ENCODE measurements around the gene PEF1. TPM values are rescaled to one million over a fixed set of nuclear protein-coding genes. Genes with fewer than 3 reads are reported as not detected.

The PEF1 gene
- total RNA-seq, 4 donors from 2014 or later: 180 to 355 (median 312) TPM

DNA sequence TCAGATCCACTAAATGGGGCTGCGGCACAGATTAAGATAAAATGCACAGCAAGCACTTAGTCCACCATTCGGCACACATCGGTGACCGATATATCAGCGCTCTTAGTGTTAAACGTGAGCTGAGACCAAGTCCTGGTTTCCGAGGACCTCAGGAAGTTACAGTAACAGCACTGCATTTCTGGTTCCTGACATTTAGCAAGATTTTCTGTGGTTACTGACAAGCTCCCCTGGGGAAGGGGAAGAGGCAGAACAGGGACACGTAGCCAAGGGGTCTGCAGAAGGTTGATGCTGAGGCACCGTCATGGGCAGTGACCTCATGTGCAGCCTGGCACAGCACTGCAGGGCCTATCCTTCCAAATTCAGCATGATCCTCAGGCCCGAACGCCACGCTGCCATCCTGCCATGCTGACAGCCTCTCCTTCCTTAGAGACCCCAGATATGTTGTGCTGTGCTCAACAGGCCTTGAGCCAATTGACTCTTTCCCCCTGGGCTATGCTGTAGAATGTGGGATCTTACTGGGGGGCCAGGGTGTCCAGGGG is 13.4 kb upstream of the PEF1 start:
- intact Hi-C loops (cut with DNase I): no loop called here
- peaks cover 0 to 4% of the 10 kb centered on the region in 2 donors for H3K36me3 ChIP-seq

DNA sequence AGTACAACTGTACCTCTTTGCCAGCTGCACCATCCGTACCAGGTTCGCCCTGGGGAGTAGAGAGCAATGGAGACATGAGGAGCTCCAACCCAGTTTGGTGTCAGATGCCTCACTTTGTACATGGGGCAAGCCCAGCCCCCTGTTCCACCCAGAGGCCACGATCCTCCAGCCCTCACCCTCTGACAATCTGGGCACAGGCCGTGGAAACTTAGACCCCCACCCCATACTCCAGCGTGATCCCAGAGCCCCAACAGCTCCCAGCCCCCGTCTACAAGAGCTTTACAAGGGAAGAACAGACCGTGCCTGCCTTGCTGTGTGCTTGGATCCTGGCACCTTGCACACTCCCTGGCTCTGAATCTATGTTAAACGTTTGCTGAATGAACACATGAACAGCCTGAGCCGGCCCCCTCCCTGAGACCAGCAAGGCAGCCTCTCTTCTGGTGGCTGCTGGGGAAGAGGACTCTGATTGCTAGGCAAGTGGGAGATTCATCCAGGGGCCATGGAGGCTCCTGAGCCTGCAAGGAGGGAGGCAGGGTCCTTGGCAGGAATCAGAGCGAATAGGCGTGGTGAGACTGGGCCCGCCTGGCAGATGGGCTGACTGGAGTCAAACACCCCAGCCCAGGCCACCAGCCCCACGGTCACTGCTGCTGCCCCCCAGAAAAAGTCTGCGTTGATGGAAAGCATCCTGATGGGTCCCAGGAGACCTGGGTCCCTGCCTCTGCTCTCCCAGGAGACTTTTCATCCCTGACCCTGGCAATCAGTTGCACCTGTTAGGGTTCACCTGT is 12.5 kb upstream of the PEF1 start:
- H3K27ac ChIP-seq: peak overlapping the region in 2 of 3 donors; percentile 10 to 91
- no peaks in the 10 kb centered on the region for H3K27me3 ChIP-seq
- H3K4me3 ChIP-seq (replicated peaks in 1 of 3): no peak overlapping the region
- TF ChIP-seq POLR2A (IDR thresholded peaks at IDR 0.05): no peak
- TF ChIP-seq, protein P1, sequence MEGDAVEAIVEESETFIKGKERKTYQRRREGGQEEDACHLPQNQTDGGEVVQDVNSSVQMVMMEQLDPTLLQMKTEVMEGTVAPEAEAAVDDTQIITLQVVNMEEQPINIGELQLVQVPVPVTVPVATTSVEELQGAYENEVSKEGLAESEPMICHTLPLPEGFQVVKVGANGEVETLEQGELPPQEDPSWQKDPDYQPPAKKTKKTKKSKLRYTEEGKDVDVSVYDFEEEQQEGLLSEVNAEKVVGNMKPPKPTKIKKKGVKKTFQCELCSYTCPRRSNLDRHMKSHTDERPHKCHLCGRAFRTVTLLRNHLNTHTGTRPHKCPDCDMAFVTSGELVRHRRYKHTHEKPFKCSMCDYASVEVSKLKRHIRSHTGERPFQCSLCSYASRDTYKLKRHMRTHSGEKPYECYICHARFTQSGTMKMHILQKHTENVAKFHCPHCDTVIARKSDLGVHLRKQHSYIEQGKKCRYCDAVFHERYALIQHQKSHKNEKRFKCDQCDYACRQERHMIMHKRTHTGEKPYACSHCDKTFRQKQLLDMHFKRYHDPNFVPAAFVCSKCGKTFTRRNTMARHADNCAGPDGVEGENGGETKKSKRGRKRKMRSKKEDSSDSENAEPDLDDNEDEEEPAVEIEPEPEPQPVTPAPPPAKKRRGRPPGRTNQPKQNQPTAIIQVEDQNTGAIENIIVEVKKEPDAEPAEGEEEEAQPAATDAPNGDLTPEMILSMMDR (IDR thresholded peaks at IDR 0.05): no peak
- intact Hi-C loops (cut with DNase I): no loop called here
- DNase-seq: no peak
- no peaks in the 10 kb centered on the region for H3K9me3 ChIP-seq
- WGBS, 2 donors: 85 to 89% methylated on average over 12 of the region's 14 CpGs
- H3K36me3 ChIP-seq: peaks cover 0 to 4% of the 10 kb centered on the region in 2 donors
- H3K4me1 ChIP-seq: peaks cover 23 to 52% of the 10 kb centered on the region in 2 donors

More for the DNA sequence above, 13.4 kb upstream of the PEF1 start:
- TF ChIP-seq, protein P1 (IDR thresholded peaks at IDR 0.05): no peak
- TF ChIP-seq POLR2A (IDR thresholded peaks at IDR 0.05): no peak
- WGBS, 2 donors: 86 to 89% methylated on average over 12 of the region's 12 CpGs
- H3K27me3 ChIP-seq: no peaks in the 10 kb centered on the region
- no peak overlapping the region for H3K4me3 ChIP-seq (replicated peaks in 1 of 3)
- H3K27ac ChIP-seq: no peak overlapping the region
- no peak for DNase-seq
- no peaks in the 10 kb centered on the region for H3K9me3 ChIP-seq
- peaks cover 15 to 43% of the 10 kb centered on the region in 2 donors for H3K4me1 ChIP-seq

DNA sequence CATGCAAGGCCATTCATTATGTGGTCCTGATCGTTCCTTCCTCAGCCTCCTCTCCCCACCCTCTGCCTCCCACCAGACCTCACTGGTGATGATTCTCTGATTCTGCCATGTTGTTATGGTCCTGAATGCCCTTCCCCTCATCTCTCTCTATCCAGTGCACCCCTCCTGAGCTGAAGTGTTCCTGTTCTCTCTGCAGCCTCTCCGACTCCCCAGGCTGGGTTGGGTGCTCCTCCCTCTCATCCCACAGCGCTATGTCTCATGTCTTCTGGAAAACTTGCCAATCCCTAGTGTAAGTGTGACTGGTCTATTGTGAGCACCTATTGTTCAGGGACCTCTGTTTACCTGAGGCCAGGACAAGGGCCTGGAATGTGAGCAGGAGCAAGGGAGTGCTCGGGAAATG is 11.1 kb upstream of the PEF1 start:
- Histone ChIP-seq H3K4me3 (replicated peaks in 1 of 3) (no peak overlapping the region), H3K27ac (peak overlapping the region in 2 of 3 donors; percentile 91 to 98), H3K27me3 (no peaks in the 10 kb centered on the region), H3K4me1 (peaks cover 28 to 51% of the 10 kb centered on the region in 2 donors), H3K9me3 (no peaks in the 10 kb centered on the region), H3K36me3 (no peaks in the 10 kb centered on the region)
- intact Hi-C loops (cut with DNase I): no loop called here
- DNase-seq: no peak
- TF ChIP-seq, protein P1 (IDR thresholded peaks at IDR 0.05): no peak
- no peak for TF ChIP-seq POLR2A (IDR thresholded peaks at IDR 0.05)
- WGBS, 2 donors: 80 to 93% methylated on average over 4 of the region's 4 CpGs

DNA sequence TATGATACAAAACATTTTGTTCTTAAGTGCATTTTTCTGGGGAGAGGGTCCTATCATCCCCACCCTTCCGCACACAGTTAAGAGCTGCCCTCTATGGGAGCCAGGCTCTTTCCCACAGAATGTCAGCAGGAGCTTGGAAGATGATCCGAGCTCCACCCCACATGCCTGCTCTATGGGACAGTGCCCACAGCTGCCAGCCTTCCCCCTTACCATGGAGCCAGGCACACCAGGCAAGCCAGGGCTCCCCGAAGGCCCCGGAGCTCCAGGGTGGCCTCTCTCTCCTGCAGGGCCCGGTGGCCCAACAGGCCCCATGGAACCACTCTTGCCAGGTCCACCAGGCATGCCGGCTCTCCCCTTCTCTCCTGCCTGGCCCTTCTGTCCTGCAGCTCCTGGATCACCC is 10.4 kb upstream of the PEF1 start:
- Histone ChIP-seq H3K4me1 (peaks cover 35 to 55% of the 10 kb centered on the region in 2 donors), H3K27ac (peak overlapping the region; percentile 24 to 98 (median 91)), H3K27me3 (no peaks in the 10 kb centered on the region), H3K36me3 (no peaks in the 10 kb centered on the region), H3K9me3 (no peaks in the 10 kb centered on the region), H3K4me3 (replicated peaks in 1 of 3) (no peak overlapping the region)
- intact Hi-C loops (cut with DNase I): no loop called here
- no peak for TF ChIP-seq POLR2A (IDR thresholded peaks at IDR 0.05)
- TF ChIP-seq, protein P1 (IDR thresholded peaks at IDR 0.05): no peak
- DNase-seq: no peak
- WGBS, 2 donors: 91 to 95% methylated on average over 5 to 6 of the region's 6 CpGs

DNA sequence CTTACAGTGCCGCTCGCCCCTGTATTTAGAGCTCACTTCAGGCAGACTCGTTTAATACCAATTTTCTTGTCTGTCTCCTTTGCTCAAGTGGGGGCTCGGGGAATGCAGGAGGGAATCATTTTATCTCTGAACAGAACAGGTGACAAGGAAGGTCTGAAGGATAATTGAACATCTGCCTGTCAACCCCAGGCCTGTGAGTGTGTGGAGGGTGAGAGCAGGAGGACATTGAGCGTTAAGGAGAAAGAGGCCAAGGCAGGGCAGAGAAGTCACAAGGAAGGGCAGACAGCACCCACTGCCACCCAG is 9.7 kb upstream of the PEF1 start:
- peak overlapping the region; percentile 76 to 98 (median 91) for H3K27ac ChIP-seq
- no peak for DNase-seq
- H3K4me3 ChIP-seq (replicated peaks in 1 of 3): no peak overlapping the region
- no peaks in the 10 kb centered on the region for H3K9me3 ChIP-seq
- no peaks in the 10 kb centered on the region for H3K36me3 ChIP-seq
- TF ChIP-seq POLR2A (IDR thresholded peaks at IDR 0.05): no peak
- TF ChIP-seq, protein P1 (IDR thresholded peaks at IDR 0.05): no peak
- intact Hi-C loops (cut with DNase I): no loop called here
- H3K4me1 ChIP-seq: peaks cover 41 to 62% of the 10 kb centered on the region in 2 donors
- WGBS, 2 donors: 62% methylated on average over 5 of the region's 5 CpGs
- H3K27me3 ChIP-seq: no peaks in the 10 kb centered on the region

Measured in thyroid gland (tissue), 4 donors.